ENCODE results near the gene SLC25A46. TPM values are rescaled to one million over a fixed set of nuclear protein-coding genes. Genes with fewer than 3 reads are reported as not detected.
"Not testable (repeated sequence)": the region's sequence is repeated elsewhere in the genome, so short reads cannot be mapped to it uniquely, and the experiment has no call there.

SLC25A46 gene
- polyA plus RNA-seq = 10 to 100 TPM in 1 of 2 donors, 1 to 10 TPM in 1; 8.0 to 16.7 TPM

GRCh38 chr5:110738812-110739651 lies at the start of gene SLC25A46:
SLC25A46 (plus strand) TSS chr5:110739007; CDS start chr5:110739120, 113 bp downstream.
- no peaks in the 10 kb centered on the region for H3K9me3 ChIP-seq (ENCODE audit: control insufficient read depth in 2 of 2, insufficient read depth in 1 of 2, low read depth in 1 of 2, low read length in 1 of 2)
- peak within 1 kb of the TSS; percentile 71 to 93 for H3K27ac ChIP-seq (ENCODE audit: low read depth in 2 of 2, low read length in 1 of 2)
- H3K4me1 ChIP-seq (ENCODE audit: control insufficient read depth in 2 of 2, insufficient read depth in 2 of 2, low read length in 1 of 2) = no peaks in the 10 kb centered on the region
- H3K27me3 ChIP-seq (ENCODE audit: control insufficient read depth in 1 of 2, insufficient read depth in 2 of 2, low read length in 2 of 2) = no peaks in the 10 kb centered on the region
- H3K36me3 ChIP-seq (ENCODE audit: control insufficient read depth in 2 of 2, insufficient read depth in 2 of 2, low read length in 1 of 2) = no peaks in the 10 kb centered on the region
- WGBS, 2 donors = 0% methylated on average over 52 to 62 of the region's 62 CpGs
- H3K4me3 ChIP-seq (ENCODE audit: low read depth in 1 of 2, low read length in 2 of 2) = peak within 1 kb of the TSS; percentile 91 to 98

- H3K4me3 ChIP-seq (ENCODE audit: low read depth in 1 of 2, low read length in 2 of 2); H3K27me3 ChIP-seq (ENCODE audit: control insufficient read depth in 1 of 2, insufficient read depth in 2 of 2, low read length in 2 of 2); H3K9me3 ChIP-seq (ENCODE audit: control insufficient read depth in 2 of 2, insufficient read depth in 1 of 2, low read depth in 1 of 2, low read length in 1 of 2); H3K4me1 ChIP-seq (ENCODE audit: control insufficient read depth in 2 of 2, insufficient read depth in 2 of 2, low read length in 1 of 2); H3K27ac ChIP-seq (ENCODE audit: low read depth in 2 of 2, low read length in 1 of 2); H3K36me3 ChIP-seq (ENCODE audit: control insufficient read depth in 2 of 2, insufficient read depth in 2 of 2, low read length in 1 of 2): not testable (repeated sequence)
- WGBS, 2 donors = 92 to 93% methylated on average over 1 of the region's 1 CpG
These were observed 48.2 kb upstream of the SLC25A46 start for GRCh38 chr5:110690587-110690986.

GRCh38 chr5:110692669-110693068 lies 46.1 kb upstream of the SLC25A46 start:
- WGBS, 2 donors = 78 to 86% methylated on average over 5 of the region's 5 CpGs
- H3K36me3 ChIP-seq (ENCODE audit: control insufficient read depth in 2 of 2, insufficient read depth in 2 of 2, low read length in 1 of 2) = not testable (repeated sequence)

GRCh38 chr5:110702300-110702699 lies 36.5 kb upstream of the SLC25A46 start:
- Histone ChIP-seq H3K4me3 (ENCODE audit: low read depth in 1 of 2, low read length in 2 of 2) (no peak overlapping the region), H3K4me1 (ENCODE audit: control insufficient read depth in 2 of 2, insufficient read depth in 2 of 2, low read length in 1 of 2) (no peaks in the 10 kb centered on the region), H3K36me3 (ENCODE audit: control insufficient read depth in 2 of 2, insufficient read depth in 2 of 2, low read length in 1 of 2) (no peaks in the 10 kb centered on the region), H3K27me3 (ENCODE audit: control insufficient read depth in 1 of 2, insufficient read depth in 2 of 2, low read length in 2 of 2) (no peaks in the 10 kb centered on the region), H3K9me3 (ENCODE audit: control insufficient read depth in 2 of 2, insufficient read depth in 1 of 2, low read depth in 1 of 2, low read length in 1 of 2) (no peaks in the 10 kb centered on the region), H3K27ac (ENCODE audit: low read depth in 2 of 2, low read length in 1 of 2) (no peak overlapping the region)
- WGBS, 2 donors = 72 to 78% methylated on average over 1 of the region's 1 CpG

More at GRCh38 chr5:110692669-110693068, 46.1 kb upstream of the SLC25A46 start:
- not testable (repeated sequence) for H3K27ac ChIP-seq (ENCODE audit: low read depth in 2 of 2, low read length in 1 of 2); H3K4me3 ChIP-seq (ENCODE audit: low read depth in 1 of 2, low read length in 2 of 2); H3K27me3 ChIP-seq (ENCODE audit: control insufficient read depth in 1 of 2, insufficient read depth in 2 of 2, low read length in 2 of 2); H3K4me1 ChIP-seq (ENCODE audit: control insufficient read depth in 2 of 2, insufficient read depth in 2 of 2, low read length in 1 of 2); H3K9me3 ChIP-seq (ENCODE audit: control insufficient read depth in 2 of 2, insufficient read depth in 1 of 2, low read depth in 1 of 2, low read length in 1 of 2)

GRCh38 chr5:110702704-110703103 lies 36.1 kb upstream of the SLC25A46 start:
- WGBS, 2 donors = 46 to 59% methylated on average over 3 of the region's 3 CpGs

GRCh38 chr5:110703481-110703880 lies 35.3 kb upstream of the SLC25A46 start:
- H3K9me3 ChIP-seq (ENCODE audit: control insufficient read depth in 2 of 2, insufficient read depth in 1 of 2, low read depth in 1 of 2, low read length in 1 of 2) = no peaks in the 10 kb centered on the region
- H3K36me3 ChIP-seq (ENCODE audit: control insufficient read depth in 2 of 2, insufficient read depth in 2 of 2, low read length in 1 of 2) = no peaks in the 10 kb centered on the region
- WGBS, 2 donors = 38 to 52% methylated on average over 2 of the region's 2 CpGs
- H3K4me1 ChIP-seq (ENCODE audit: control insufficient read depth in 2 of 2, insufficient read depth in 2 of 2, low read length in 1 of 2) = no peaks in the 10 kb centered on the region
- no peak overlapping the region for H3K4me3 ChIP-seq (ENCODE audit: low read depth in 1 of 2, low read length in 2 of 2)
- no peaks in the 10 kb centered on the region for H3K27me3 ChIP-seq (ENCODE audit: control insufficient read depth in 1 of 2, insufficient read depth in 2 of 2, low read length in 2 of 2)
- H3K27ac ChIP-seq (ENCODE audit: low read depth in 2 of 2, low read length in 1 of 2) = no peak overlapping the region

More at GRCh38 chr5:110702704-110703103, 36.1 kb upstream of the SLC25A46 start:
- Histone ChIP-seq H3K27me3 (ENCODE audit: control insufficient read depth in 1 of 2, insufficient read depth in 2 of 2, low read length in 2 of 2) (no peaks in the 10 kb centered on the region), H3K27ac (ENCODE audit: low read depth in 2 of 2, low read length in 1 of 2) (no peak overlapping the region), H3K9me3 (ENCODE audit: control insufficient read depth in 2 of 2, insufficient read depth in 1 of 2, low read depth in 1 of 2, low read length in 1 of 2) (no peaks in the 10 kb centered on the region), H3K36me3 (ENCODE audit: control insufficient read depth in 2 of 2, insufficient read depth in 2 of 2, low read length in 1 of 2) (no peaks in the 10 kb centered on the region), H3K4me3 (ENCODE audit: low read depth in 1 of 2, low read length in 2 of 2) (no peak overlapping the region), H3K4me1 (ENCODE audit: control insufficient read depth in 2 of 2, insufficient read depth in 2 of 2, low read length in 1 of 2) (no peaks in the 10 kb centered on the region)

GRCh38 chr5:110705349-110705748 lies 33.5 kb upstream of the SLC25A46 start:
- H3K27ac ChIP-seq (ENCODE audit: low read depth in 2 of 2, low read length in 1 of 2) = no peak overlapping the region
- H3K4me3 ChIP-seq (ENCODE audit: low read depth in 1 of 2, low read length in 2 of 2) = no peak overlapping the region
- no peaks in the 10 kb centered on the region for H3K9me3 ChIP-seq (ENCODE audit: control insufficient read depth in 2 of 2, insufficient read depth in 1 of 2, low read depth in 1 of 2, low read length in 1 of 2)
- H3K4me1 ChIP-seq (ENCODE audit: control insufficient read depth in 2 of 2, insufficient read depth in 2 of 2, low read length in 1 of 2) = no peaks in the 10 kb centered on the region
- no peaks in the 10 kb centered on the region for H3K36me3 ChIP-seq (ENCODE audit: control insufficient read depth in 2 of 2, insufficient read depth in 2 of 2, low read length in 1 of 2)
- H3K27me3 ChIP-seq (ENCODE audit: control insufficient read depth in 1 of 2, insufficient read depth in 2 of 2, low read length in 2 of 2) = no peaks in the 10 kb centered on the region

- Histone ChIP-seq H3K9me3 (ENCODE audit: control insufficient read depth in 2 of 2, insufficient read depth in 1 of 2, low read depth in 1 of 2, low read length in 1 of 2) (no peaks in the 10 kb centered on the region), H3K27me3 (ENCODE audit: control insufficient read depth in 1 of 2, insufficient read depth in 2 of 2, low read length in 2 of 2) (no peaks in the 10 kb centered on the region), H3K4me1 (ENCODE audit: control insufficient read depth in 2 of 2, insufficient read depth in 2 of 2, low read length in 1 of 2) (no peaks in the 10 kb centered on the region), H3K27ac (ENCODE audit: low read depth in 2 of 2, low read length in 1 of 2) (no peak overlapping the region), H3K36me3 (ENCODE audit: control insufficient read depth in 2 of 2, insufficient read depth in 2 of 2, low read length in 1 of 2) (no peaks in the 10 kb centered on the region), H3K4me3 (ENCODE audit: low read depth in 1 of 2, low read length in 2 of 2) (no peak overlapping the region)
- 63 to 69% methylated on average over 3 of the region's 3 CpGs for WGBS, 2 donors
These were observed 31.5 kb upstream of the SLC25A46 start for GRCh38 chr5:110707260-110707844.

- Histone ChIP-seq H3K9me3 (ENCODE audit: control insufficient read depth in 2 of 2, insufficient read depth in 1 of 2, low read depth in 1 of 2, low read length in 1 of 2) (no peaks in the 10 kb centered on the region), H3K4me1 (ENCODE audit: control insufficient read depth in 2 of 2, insufficient read depth in 2 of 2, low read length in 1 of 2) (no peaks in the 10 kb centered on the region), H3K27ac (ENCODE audit: low read depth in 2 of 2, low read length in 1 of 2) (no peak overlapping the region), H3K27me3 (ENCODE audit: control insufficient read depth in 1 of 2, insufficient read depth in 2 of 2, low read length in 2 of 2) (no peaks in the 10 kb centered on the region), H3K4me3 (ENCODE audit: low read depth in 1 of 2, low read length in 2 of 2) (no peak overlapping the region), H3K36me3 (ENCODE audit: control insufficient read depth in 2 of 2, insufficient read depth in 2 of 2, low read length in 1 of 2) (no peaks in the 10 kb centered on the region)
- WGBS, 2 donors = 76 to 87% methylated on average over 5 of the region's 5 CpGs
These were observed 22.3 kb upstream of the SLC25A46 start for GRCh38 chr5:110716247-110717245.

All from esophagus (tissue), 2 donors.